ENCODE measurements around the gene MOB3A.

The MOB3A gene

DNA sequence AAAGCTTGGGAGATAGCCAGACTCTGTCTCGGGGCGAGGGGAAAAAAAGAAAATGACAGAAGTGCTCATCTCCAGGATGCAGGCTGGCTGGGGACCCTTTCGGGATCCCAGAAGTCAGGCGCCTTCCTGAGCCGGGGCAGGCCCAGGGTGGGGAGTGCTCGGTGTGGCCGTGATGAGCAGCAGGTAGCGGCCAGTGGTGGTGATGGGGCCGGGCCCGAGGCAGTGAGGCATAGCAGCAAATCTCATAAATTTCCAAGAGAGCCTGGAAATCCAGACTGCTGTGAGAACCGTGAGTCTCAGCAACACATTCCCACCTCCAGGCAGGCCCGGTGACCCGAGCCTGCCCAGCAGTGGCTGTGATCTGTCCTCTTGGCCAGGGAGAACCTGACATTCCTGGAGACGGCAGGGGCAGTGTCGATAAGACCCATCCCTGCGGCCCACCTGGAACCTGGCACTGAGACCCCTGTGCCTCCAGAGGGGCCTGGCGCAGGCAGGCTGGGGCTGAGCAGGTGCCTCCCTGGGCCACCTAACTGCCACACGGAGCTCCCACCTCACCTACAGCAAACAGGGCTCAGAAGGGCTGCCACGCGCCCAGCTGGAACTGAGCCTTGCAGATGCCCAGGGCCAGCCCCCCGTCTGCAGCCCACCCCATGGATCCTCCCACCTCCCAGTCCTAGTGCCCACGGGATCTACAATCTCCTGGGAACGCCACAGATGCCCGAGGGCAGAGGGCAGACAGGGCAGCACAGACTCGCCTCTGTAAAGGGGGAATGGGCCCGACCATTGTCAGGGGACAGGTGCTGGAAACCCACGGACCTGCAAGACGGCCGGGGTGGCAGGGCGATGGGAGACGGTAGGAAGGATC lies 24.0 kb upstream of the MOB3A start:
- H3K4me1 ChIP-seq (ENCODE audit: low read length), result no peaks in the 10 kb centered on the region

DNA sequence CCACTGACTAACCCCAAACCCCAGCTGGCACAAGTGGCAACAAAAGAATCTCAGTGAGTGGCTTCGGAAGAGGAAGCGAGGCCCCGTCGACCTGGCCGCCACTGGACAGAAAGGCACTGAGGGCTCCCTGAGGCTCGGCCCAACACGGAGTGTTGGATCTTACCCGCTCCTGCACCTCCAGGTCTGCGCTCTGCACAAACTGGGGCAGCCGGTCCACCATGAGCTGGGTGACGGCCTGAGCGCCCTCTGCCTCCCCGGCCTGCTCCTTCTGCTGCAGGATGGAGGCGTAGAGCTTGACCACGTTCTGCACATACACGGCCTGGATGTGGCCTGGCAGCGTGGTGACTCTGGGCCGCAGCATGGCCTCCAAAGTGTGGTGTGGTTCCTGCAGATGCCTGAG lies 22.3 kb upstream of the MOB3A start:
- no peak overlapping the region for H3K9ac ChIP-seq (ENCODE audit: low read length)
- no peak overlapping the region for H3K4me2 ChIP-seq (ENCODE audit: low read depth, low read length)
- H3K9me2 ChIP-seq (replicated peaks; ENCODE audit: insufficient read depth, low read length), result no peaks in the 10 kb centered on the region
- H4K20me1 ChIP-seq (ENCODE audit: insufficient read depth, low read length), result no peaks in the 10 kb centered on the region
- no peak for DNase-seq
- peaks cover 24% of the 10 kb centered on the region; the same call in 1 of the 2 replicates for H3K79me2 ChIP-seq (ENCODE audit: low read length)
- no peak overlapping the region for H2AFZ ChIP-seq (ENCODE audit: low read length)
- no peaks in the 10 kb centered on the region for H3K4me1 ChIP-seq (ENCODE audit: low read length)
- peaks cover 23% of the 10 kb centered on the region for H3K36me3 ChIP-seq (replicated peaks; ENCODE audit: insufficient read depth, low read length)
- H3K27me3 ChIP-seq (replicated peaks; ENCODE audit: insufficient read depth, low read length), result no peaks in the 10 kb centered on the region
- H3K9me3 ChIP-seq (replicated peaks; ENCODE audit: insufficient read depth, low read length), result no peaks in the 10 kb centered on the region
- no peak overlapping the region for H3K27ac ChIP-seq (ENCODE audit: low read length)
- TF ChIP-seq, protein P1, sequence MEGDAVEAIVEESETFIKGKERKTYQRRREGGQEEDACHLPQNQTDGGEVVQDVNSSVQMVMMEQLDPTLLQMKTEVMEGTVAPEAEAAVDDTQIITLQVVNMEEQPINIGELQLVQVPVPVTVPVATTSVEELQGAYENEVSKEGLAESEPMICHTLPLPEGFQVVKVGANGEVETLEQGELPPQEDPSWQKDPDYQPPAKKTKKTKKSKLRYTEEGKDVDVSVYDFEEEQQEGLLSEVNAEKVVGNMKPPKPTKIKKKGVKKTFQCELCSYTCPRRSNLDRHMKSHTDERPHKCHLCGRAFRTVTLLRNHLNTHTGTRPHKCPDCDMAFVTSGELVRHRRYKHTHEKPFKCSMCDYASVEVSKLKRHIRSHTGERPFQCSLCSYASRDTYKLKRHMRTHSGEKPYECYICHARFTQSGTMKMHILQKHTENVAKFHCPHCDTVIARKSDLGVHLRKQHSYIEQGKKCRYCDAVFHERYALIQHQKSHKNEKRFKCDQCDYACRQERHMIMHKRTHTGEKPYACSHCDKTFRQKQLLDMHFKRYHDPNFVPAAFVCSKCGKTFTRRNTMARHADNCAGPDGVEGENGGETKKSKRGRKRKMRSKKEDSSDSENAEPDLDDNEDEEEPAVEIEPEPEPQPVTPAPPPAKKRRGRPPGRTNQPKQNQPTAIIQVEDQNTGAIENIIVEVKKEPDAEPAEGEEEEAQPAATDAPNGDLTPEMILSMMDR (IDR thresholded peaks at IDR 0.05; ENCODE audit: low read length), result no peak
- TF ChIP-seq EZH2phosphoT487 (IDR thresholded peaks at IDR 0.05; ENCODE audit: low read length), result no peak
- no peak for TF ChIP-seq EZH2 (optimal IDR thresholded peaks at IDR 0.05; ENCODE audit: low read depth, low read length)
- no peak overlapping the region for H3K4me3 ChIP-seq (ENCODE audit: low read length)
- H3F3A ChIP-seq (ENCODE audit: insufficient read depth, low read length), result no peaks in the 10 kb centered on the region

More for the DNA sequence above, 24.0 kb upstream of the MOB3A start:
- Histone ChIP-seq H4K20me1 (ENCODE audit: insufficient read depth, low read length) (no peaks in the 10 kb centered on the region), H3K9ac (ENCODE audit: low read length) (no peak overlapping the region), H2AFZ (ENCODE audit: low read length) (no peak overlapping the region), H3K27ac (ENCODE audit: low read length) (no peak overlapping the region), H3K4me2 (ENCODE audit: low read depth, low read length) (no peak overlapping the region), H3K79me2 (ENCODE audit: low read length) (peaks cover 31% of the 10 kb centered on the region; the same call in 1 of the 2 replicates), H3K36me3 (replicated peaks; ENCODE audit: insufficient read depth, low read length) (peaks cover 25% of the 10 kb centered on the region), H3K9me3 (replicated peaks; ENCODE audit: insufficient read depth, low read length) (no peaks in the 10 kb centered on the region), H3K4me3 (ENCODE audit: low read length) (no peak overlapping the region), H3F3A (ENCODE audit: insufficient read depth, low read length) (no peaks in the 10 kb centered on the region), H3K27me3 (replicated peaks; ENCODE audit: insufficient read depth, low read length) (no peaks in the 10 kb centered on the region), H3K9me2 (replicated peaks; ENCODE audit: insufficient read depth, low read length) (no peaks in the 10 kb centered on the region)
- no peak for TF ChIP-seq EZH2phosphoT487 (IDR thresholded peaks at IDR 0.05; ENCODE audit: low read length)
- TF ChIP-seq EZH2 (optimal IDR thresholded peaks at IDR 0.05; ENCODE audit: low read depth, low read length), result no peak
- TF ChIP-seq, protein P1 (IDR thresholded peaks at IDR 0.05; ENCODE audit: low read length), result no peak
- no peak for DNase-seq

GRCh38 chr19:2117215-2117960 lies 21.3 kb upstream of the MOB3A start:
- H3K9me2 ChIP-seq (replicated peaks; ENCODE audit: insufficient read depth, low read length), result no peaks in the 10 kb centered on the region
- H3K4me2 ChIP-seq (ENCODE audit: low read depth, low read length), result no peak overlapping the region
- no peaks in the 10 kb centered on the region for H4K20me1 ChIP-seq (ENCODE audit: insufficient read depth, low read length)
- H3K79me2 ChIP-seq (ENCODE audit: low read length), result peaks cover 22% of the 10 kb centered on the region; the same call in 1 of the 2 replicates
- no peak overlapping the region for H3K27ac ChIP-seq (ENCODE audit: low read length)
- no peaks in the 10 kb centered on the region for H3K4me1 ChIP-seq (ENCODE audit: low read length)
- H3K9me3 ChIP-seq (replicated peaks; ENCODE audit: insufficient read depth, low read length), result no peaks in the 10 kb centered on the region
- H3F3A ChIP-seq (ENCODE audit: insufficient read depth, low read length), result no peaks in the 10 kb centered on the region
- no peak for DNase-seq
- TF ChIP-seq, protein P1 (IDR thresholded peaks at IDR 0.05; ENCODE audit: low read length), result no peak
- TF ChIP-seq EZH2 (optimal IDR thresholded peaks at IDR 0.05; ENCODE audit: low read depth, low read length), result no peak
- no peak for TF ChIP-seq EZH2phosphoT487 (IDR thresholded peaks at IDR 0.05; ENCODE audit: low read length)
- H3K9ac ChIP-seq (ENCODE audit: low read length), result no peak overlapping the region
- H2AFZ ChIP-seq (ENCODE audit: low read length), result no peak overlapping the region
- H3K4me3 ChIP-seq (ENCODE audit: low read length), result no peak overlapping the region
- H3K27me3 ChIP-seq (replicated peaks; ENCODE audit: insufficient read depth, low read length), result no peaks in the 10 kb centered on the region
- peaks cover 22% of the 10 kb centered on the region for H3K36me3 ChIP-seq (replicated peaks; ENCODE audit: insufficient read depth, low read length)
